Panc1 (cell line): Measurements from ENCODE around the gene ACSS1. TPM values are rescaled to one million over a fixed set of nuclear protein-coding genes. Genes with fewer than 3 reads are reported as not detected.

Experiments used
- ATAC-seq: fragments of 200-7000 bp; cut with Tn5 transposase; 2 replicates; pipeline ENCODE4 v1.9.1; 2020; ENCODE audit warnings: mild to moderate bottlenecking, moderate library complexity
- BruUV-seq: library from RNA; stranded (reverse); fragments of 400-500 nt; replicated peaks from 2 replicates; lab custom pipeline; 2021; lab: Mats Ljungman, UMichigan
- CTCF ChIA-PET: fragments of 300-600 bp; sonication (Branson Sonifier 250); formaldehyde crosslinking; loops from one replicate; lab custom pipeline; 2022; ENCODE audit warnings: antibody characterized with exemption; lab: Charles Lee
- POLR2A ChIA-PET: fragments of 300-600 bp; sonication (Branson Sonifier 250); formaldehyde crosslinking; loops from one replicate; lab custom pipeline; 2022; ENCODE audit warnings: antibody characterized with exemption; lab: Charles Lee
- DNase-seq: peaks from one replicate; pipeline ENCODE4 v3.0.0-alpha.2; 2010; ENCODE audit warnings: low read depth, low spot score
- H3K27ac ChIP-seq: 2 replicates; pipeline ENCODE4 v1.5.1; 2011; ENCODE audit warnings: mild to moderate bottlenecking, low read length, inconsistent platforms
- H3K27me3 ChIP-seq: fragments of 200-500 bp; sonication (Bioruptor generic); 2 replicates; pipeline ENCODE4 v1.6.0; 2014; ENCODE audit warnings: low read length, inconsistent platforms; ENCODE audit not compliant: control insufficient read depth, insufficient read depth
- H3K36me3 ChIP-seq: fragments of 200-500 bp; sonication (Bioruptor generic); 2 replicates; pipeline ENCODE4 v1.5.1; 2014; ENCODE audit warnings: inconsistent platforms, mild to moderate bottlenecking, low read length, moderate library complexity; ENCODE audit not compliant: control insufficient read depth, insufficient read depth
- H3K4me1 ChIP-seq: 2 replicates; pipeline ENCODE4 v1.5.1; 2011; ENCODE audit warnings: inconsistent platforms, mild to moderate bottlenecking, low read length, moderate library complexity; ENCODE audit not compliant: control insufficient read depth, insufficient read depth
- H3K4me3 ChIP-seq, 2 experiments: 2 replicates each; pipeline ENCODE4 v1.5.1; 2011 to 2012; ENCODE audit warnings: low read depth in 2 of 2, low read length in 2 of 2, mild to moderate bottlenecking in 2 of 2, inconsistent platforms in 1 of 2, moderate library complexity in 1 of 2
- H3K9me3 ChIP-seq: fragments of 200-500 bp; sonication (Bioruptor generic); 2 replicates; pipeline ENCODE4 v1.5.1; 2014; ENCODE audit warnings: low read depth, mild to moderate bottlenecking, inconsistent platforms, low read length, moderate library complexity; ENCODE audit not compliant: control insufficient read depth, insufficient read depth
- CTCF ChIP-seq: fragments of 450-650 bp; IDR thresholded peaks from 2 replicates; pipeline ENCODE4 v1.5.1; 2017; ENCODE audit warnings: mild to moderate bottlenecking
- POLR2AphosphoS5 ChIP-seq: IDR thresholded peaks from 2 replicates; pipeline ENCODE4 v1.6.1; 2012; ENCODE audit warnings: mild to moderate bottlenecking, low read depth, low read length, moderate library complexity
- REST ChIP-seq, 2 experiments: IDR thresholded peaks; 2 replicates each; pipeline ENCODE4 v1.6.1; 2011 to 2012; ENCODE audit warnings: low read depth in 2 of 2, control low read depth in 1 of 2, low read length in 1 of 2, mild to moderate bottlenecking in 1 of 2, moderate library complexity in 1 of 2; ENCODE audit not compliant: insufficient read depth in 1 of 2
- SIN3A ChIP-seq: IDR thresholded peaks from 2 replicates; pipeline ENCODE4 v1.6.1; 2012; ENCODE audit warnings: low read depth, mild to moderate bottlenecking, low read length, moderate library complexity, borderline replicate concordance; ENCODE audit not compliant: insufficient read depth
- TCF7L2 ChIP-seq: IDR thresholded peaks from 2 replicates; pipeline ENCODE4 v1.6.1; 2011; ENCODE audit warnings: mild to moderate bottlenecking, low read depth, low read length, inconsistent platforms
- in situ Hi-C: cut with HindIII; loops from 2 replicates; pipeline ENCODE4 v1.10.0; 2016; ENCODE audit warnings: low sequenced_read_pairs, low pct_unique_long_range_greater_than_20kb
- intact Hi-C: fragments of 100-400 bp; cut with micrococcal nuclease; formaldehyde crosslinking; loops from one replicate; pipeline ENCODE4 v1.10.0; 2022; ENCODE audit not compliant: unreplicated experiment
- total RNA-seq: library from RNA; stranded (reverse); gene quantifications from one replicate; pipeline ENCODE4 v1.2.1, GENCODE V29; 2021; ENCODE audit not compliant: unreplicated experiment

The ACSS1 gene
- total RNA-seq, 1 experiment from 2014 or later, result 32.2 TPM

GRCh38 chr20:25014816-25015215, 43.1 kb downstream of the ACSS1 start:
- Histone ChIP-seq H3K27me3 (no peaks in the 10 kb centered on the region), H3K9me3 (no peaks in the 10 kb centered on the region), H3K4me1 (no peaks in the 10 kb centered on the region; the same call in 1 of the 2 replicates), H3K27ac (no peak overlapping the region), H3K36me3 (no peaks in the 10 kb centered on the region), H3K4me3 (no peak overlapping the region)
- in situ Hi-C loops (no loop called here), intact Hi-C loops (no loop called here)
- DNase-seq (no peak), ATAC-seq (no peak)
- TF ChIP-seq SIN3A, result no peak
- no peak for TF ChIP-seq REST (IDR thresholded peaks at IDR 0.05; ENCODE audit: insufficient read depth in 1 of 2, low read depth in 2 of 2, low read length in 1 of 2)
- BruUV-seq, result no TSS peak
- ChIA-PET CTCF (no interaction called here), POLR2A (no interaction called here)

- in situ Hi-C loops (no loop called here), intact Hi-C loops (no loop called here)
- no TSS peak for BruUV-seq
- Histone ChIP-seq H3K27me3 (no peaks in the 10 kb centered on the region), H3K9me3 (no peaks in the 10 kb centered on the region), H3K36me3 (no peaks in the 10 kb centered on the region), H3K4me3 (no peak overlapping the region), H3K27ac (no peak overlapping the region), H3K4me1 (no peaks in the 10 kb centered on the region; the same call in 1 of the 2 replicates)
- ChIA-PET CTCF (no interaction called here), POLR2A (no interaction called here)
- ATAC-seq (no peak), DNase-seq (no peak)
- TF ChIP-seq CTCF (no peak), POLR2AphosphoS5 (no peak), TCF7L2 (no peak), REST (IDR thresholded peaks at IDR 0.05; ENCODE audit: insufficient read depth in 1 of 2, low read depth in 2 of 2, low read length in 1 of 2) (no peak), SIN3A (no peak)
These were observed 44.2 kb downstream of the ACSS1 start for GRCh38 chr20:25013478-25014380.
